ENCODE measurements around the gene TET2. TPM values are rescaled to one million over a fixed set of nuclear protein-coding genes. Genes with fewer than 3 reads are reported as not detected.

The TET2 gene
- total RNA-seq, 1 experiment from 2014 or later: 20.5 TPM

DNA sequence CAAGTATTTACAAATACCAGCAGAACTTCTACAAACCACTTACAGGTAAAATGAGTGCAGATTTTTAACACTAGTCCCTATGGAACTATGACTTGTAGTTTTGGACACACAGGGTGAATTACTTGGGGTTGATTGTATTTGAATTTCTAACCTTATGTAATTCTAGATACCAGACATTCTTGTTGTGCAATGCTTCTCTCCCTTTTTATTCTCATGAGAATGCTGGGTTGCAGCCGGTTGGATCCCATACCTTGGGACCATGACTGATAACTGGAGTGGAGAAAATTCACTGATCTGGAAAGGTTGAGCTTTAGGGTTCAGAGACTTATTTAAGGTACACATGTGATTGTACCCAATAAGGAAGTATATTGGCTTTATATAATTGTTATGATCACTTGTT is 8.8 kb downstream of the TET2 start:
- H3K9me3 Mint-ChIP-seq (ENCODE audit: unreplicated experiment): no peaks in the 10 kb centered on the region

GRCh38 chr4:105158837-105159236 is 12.2 kb downstream of the TET2 start:
- no TSS peak for BruUV-seq (replicated peaks)

More for the DNA sequence above, 8.8 kb downstream of the TET2 start:
- no TSS peak for BruUV-seq (replicated peaks)
- TF ChIP-seq CTCF (IDR thresholded peaks at IDR 0.05; ENCODE audit: unreplicated experiment): no peak
- intact Hi-C loops (cut with micrococcal nuclease): no loop called here
- H3K36me3 Mint-ChIP-seq (ENCODE audit: insufficient read depth, unreplicated experiment): peaks cover 18% of the 10 kb centered on the region
- POLR2A ChIA-PET: interaction anchor here (1.8 kb wide), 1 partner anchor 8 kb away, joined by 7 read pairs; the partner anchor contains the start of gene TET2
- no peak overlapping the region for H3K4me3 Mint-ChIP-seq (ENCODE audit: unreplicated experiment)
- no peaks in the 10 kb centered on the region for H3K27me3 Mint-ChIP-seq (ENCODE audit: insufficient read depth, unreplicated experiment)
- DNase-seq (ENCODE audit: unreplicated experiment): no peak
- no peak overlapping the region for H3K27ac Mint-ChIP-seq (ENCODE audit: low read depth, unreplicated experiment)
- CTCF ChIA-PET: interaction anchor here (0.7 kb wide), 1 partner anchor 295 kb away, joined by 3 read pairs; no protein-coding TSS in a partner anchor
- H3K4me1 Mint-ChIP-seq (ENCODE audit: insufficient read depth, unreplicated experiment): peaks cover 23% of the 10 kb centered on the region

DNA sequence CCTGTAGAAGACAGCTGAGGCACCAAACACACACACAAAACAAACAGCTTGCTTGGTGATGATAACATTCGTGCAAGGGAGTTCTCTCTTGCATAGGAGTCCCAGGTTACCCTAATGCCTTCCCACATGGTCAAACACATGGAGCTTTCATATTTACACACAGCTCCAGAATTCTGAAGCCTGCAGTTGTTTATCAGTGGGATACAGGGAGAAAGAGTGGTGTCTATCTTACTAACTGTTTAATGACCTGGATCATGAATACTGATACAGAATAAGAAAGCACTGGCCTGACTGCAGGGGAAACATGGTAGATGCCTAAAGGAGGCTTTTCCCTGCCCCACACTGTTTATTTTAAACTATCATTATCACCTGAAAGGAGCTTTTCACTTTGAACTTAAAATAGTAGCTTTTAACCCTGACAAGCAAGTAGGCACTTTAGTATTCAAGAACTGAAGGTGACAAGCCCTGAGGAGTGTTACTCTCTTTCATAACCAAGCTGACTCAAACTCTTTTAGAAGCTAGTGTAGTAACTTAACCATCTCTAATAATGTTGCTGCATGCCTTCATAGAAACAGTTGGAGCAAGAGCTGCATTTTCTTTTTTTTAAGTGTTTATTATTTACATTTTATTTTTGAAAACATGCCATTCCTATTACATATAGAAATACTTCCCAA is 15.6 kb downstream of the TET2 start:
- no peaks in the 10 kb centered on the region for H3K27me3 Mint-ChIP-seq (ENCODE audit: insufficient read depth, unreplicated experiment)
- TF ChIP-seq CTCF (IDR thresholded peaks at IDR 0.05; ENCODE audit: unreplicated experiment): no peak
- peaks cover 7% of the 10 kb centered on the region for H3K36me3 Mint-ChIP-seq (ENCODE audit: insufficient read depth, unreplicated experiment)
- intact Hi-C loops (cut with micrococcal nuclease): no loop called here
- H3K9me3 Mint-ChIP-seq (ENCODE audit: unreplicated experiment): no peaks in the 10 kb centered on the region
- H3K4me1 Mint-ChIP-seq (ENCODE audit: insufficient read depth, unreplicated experiment): no peaks in the 10 kb centered on the region
- POLR2A ChIA-PET: interaction anchor here (0.7 to 2.1 kb wide), 4 partner anchors 13 to 54 kb away, joined by 3 to 10 read pairs (median 4); partner anchors contain the start of gene TET2
- no peak for DNase-seq (ENCODE audit: unreplicated experiment)
- no peak overlapping the region for H3K27ac Mint-ChIP-seq (ENCODE audit: low read depth, unreplicated experiment)
- no TSS peak for BruUV-seq (replicated peaks)
- CTCF ChIA-PET: interaction anchor here (0.9 to 1.2 kb wide), 2 partner anchors 112 to 312 kb away, joined by 3 read pairs; partner anchors contain the start of gene PPA2
- no peak overlapping the region for H3K4me3 Mint-ChIP-seq (ENCODE audit: unreplicated experiment)

More at GRCh38 chr4:105158837-105159236, 12.2 kb downstream of the TET2 start:
- peaks cover 13% of the 10 kb centered on the region for H3K36me3 Mint-ChIP-seq (ENCODE audit: insufficient read depth, unreplicated experiment)
- ChIA-PET CTCF (interaction anchor here (1.2 kb wide), 1 partner anchor 30 kb away, joined by 3 read pairs; no protein-coding TSS in a partner anchor), POLR2A (no interaction called here)
- DNase-seq (ENCODE audit: unreplicated experiment): no peak
- TF ChIP-seq CTCF (IDR thresholded peaks at IDR 0.05; ENCODE audit: unreplicated experiment): no peak
- intact Hi-C loops (cut with micrococcal nuclease): no loop called here
- peaks cover 18% of the 10 kb centered on the region for H3K4me1 Mint-ChIP-seq (ENCODE audit: insufficient read depth, unreplicated experiment)
- no peak overlapping the region for H3K27ac Mint-ChIP-seq (ENCODE audit: low read depth, unreplicated experiment)
- H3K9me3 Mint-ChIP-seq (ENCODE audit: unreplicated experiment): no peaks in the 10 kb centered on the region
- no peak overlapping the region for H3K4me3 Mint-ChIP-seq (ENCODE audit: unreplicated experiment)
- H3K27me3 Mint-ChIP-seq (ENCODE audit: insufficient read depth, unreplicated experiment): no peaks in the 10 kb centered on the region

GRCh38 chr4:105164548-105164947 is 17.9 kb downstream of the TET2 start:
- intact Hi-C loops (cut with micrococcal nuclease): no loop called here
- no peak for TF ChIP-seq CTCF (IDR thresholded peaks at IDR 0.05; ENCODE audit: unreplicated experiment)
- no peaks in the 10 kb centered on the region for H3K4me1 Mint-ChIP-seq (ENCODE audit: insufficient read depth, unreplicated experiment)
- no TSS peak for BruUV-seq (replicated peaks)
- ChIA-PET CTCF (no interaction called here), POLR2A (interaction anchor here (1.3 kb wide), 1 partner anchor 18 kb away, joined by 3 read pairs; the partner anchor contains the start of gene TET2)
- peaks cover 7% of the 10 kb centered on the region for H3K36me3 Mint-ChIP-seq (ENCODE audit: insufficient read depth, unreplicated experiment)
- H3K4me3 Mint-ChIP-seq (ENCODE audit: unreplicated experiment): no peak overlapping the region
- no peaks in the 10 kb centered on the region for H3K9me3 Mint-ChIP-seq (ENCODE audit: unreplicated experiment)
- H3K27ac Mint-ChIP-seq (ENCODE audit: low read depth, unreplicated experiment): no peak overlapping the region
- H3K27me3 Mint-ChIP-seq (ENCODE audit: insufficient read depth, unreplicated experiment): no peaks in the 10 kb centered on the region
- DNase-seq (ENCODE audit: unreplicated experiment): no peak
